NCI-H774 (cell line): ENCODE data around the gene RNF169.

Experiments
- DNase-seq: peaks from one replicate; lab custom pipeline; 2025; lab: John Stamatoyannopoulos, UW

Gene RNF169

DNA sequence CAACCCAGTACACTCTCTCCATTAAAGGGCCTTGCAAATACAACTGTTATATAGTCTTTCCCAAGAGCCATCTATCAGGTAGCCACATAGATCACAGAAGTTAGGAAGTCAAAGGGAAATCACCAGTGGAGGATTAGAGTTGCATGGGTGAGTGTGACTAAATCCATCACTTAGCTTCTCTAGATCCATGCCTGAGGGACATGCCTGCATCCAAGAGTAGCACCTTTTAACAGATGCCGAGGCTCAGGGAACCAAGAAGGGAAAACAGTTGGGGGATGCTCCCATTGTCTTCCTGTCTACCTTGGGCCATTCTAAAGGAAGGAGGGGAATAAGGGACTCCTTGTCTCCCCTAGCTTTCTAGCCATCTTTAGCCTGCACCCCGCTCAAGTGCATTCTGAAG, 122.4 kb downstream of the RNF169 start:
- no peak for DNase-seq

DNA sequence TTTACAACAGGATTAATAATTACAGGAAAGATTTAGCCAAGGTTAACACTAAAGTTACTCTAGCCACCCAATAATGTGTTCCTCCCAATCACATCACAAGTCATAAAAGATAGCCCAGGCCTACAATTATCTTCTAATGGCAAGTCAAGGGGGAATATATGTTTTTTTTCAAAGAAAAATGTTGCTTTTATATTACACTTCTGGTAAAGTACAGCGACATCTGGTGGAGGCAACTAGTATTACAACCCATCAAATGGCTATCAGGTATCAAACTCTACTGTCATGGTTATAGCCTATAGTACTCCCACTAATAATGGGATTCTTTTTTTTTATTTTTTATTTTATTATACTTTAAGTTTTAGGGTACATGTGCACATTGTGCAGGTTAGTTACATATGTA, 128.5 kb downstream of the RNF169 start:
- DNase-seq, result no peak
